Adrenal gland (tissue), 12 donors: Measurements from ENCODE around the gene MLST8. TPM values are rescaled to one million over a fixed set of nuclear protein-coding genes. Genes with fewer than 3 reads are reported as not detected.

Experiments
- DNase-seq, 7 donors: peaks; one replicate each; pipeline ENCODE4 v3.0.0-alpha.2; 2019 to 2020
- H3K27ac ChIP-seq, 5 donors: fragments of 200-600 bp; sonication (generic) in 4 of 5; 1 replicate in 3 of 5; 2 replicates in 2 of 5; pipeline versions ENCODE4 v1.5.1 to v1.8.0; 2016 to 2020; ENCODE audit warnings: mild to moderate bottlenecking in 1 of 5
- H3K27me3 ChIP-seq: fragments of 200-600 bp; 2 replicates; pipeline ENCODE4 v1.8.0; 2021
- H3K36me3 ChIP-seq, 2 donors: fragments of 200-600 bp; replicated peaks in 1 of 2; 1 replicate in 1 of 2; 2 replicates in 1 of 2; pipeline versions ENCODE4 v1.5.1 to v1.8.0; 2018 to 2022
- H3K4me1 ChIP-seq, 2 donors: fragments of 200-600 bp; replicated peaks in 1 of 2; 1 replicate in 1 of 2; 2 replicates in 1 of 2; pipeline versions ENCODE4 v1.5.1 to v1.8.0; 2018 to 2021
- H3K4me3 ChIP-seq, 4 donors: fragments of 200-600 bp; sonication (generic) in 3 of 4; one replicate each; pipeline ENCODE4 v1.5.1; 2016 to 2018
- H3K9me3 ChIP-seq, 3 donors: fragments of 200-600 bp; sonication (generic) in 1 of 3; replicated peaks in 1 of 3; 1 replicate in 2 of 3; 2 replicates in 1 of 3; pipeline versions ENCODE4 v1.5.1 to v1.8.0; 2016 to 2021
- POLR2A ChIP-seq, 2 donors: fragments of 450-650 bp; IDR thresholded peaks; one replicate each; pipeline ENCODE4 v1.6.1; 2017; ENCODE audit warnings: antibody characterized with exemption in 2 of 2, mild to moderate bottlenecking in 2 of 2, moderate library complexity in 1 of 2
- WGBS, 4 donors: extraction: QIAGEN DNeasy Blood & Tissue Kit in 2 of 4; methylation state at CpG; one replicate each; pipeline versions ENCODE4 v1.1.5 to v1.1.7; 2013 to 2017; 5-methylcytosine and 5-hydroxymethylcytosine counted together
- intact Hi-C, 2 donors: fragments of 100-400 bp; cut with DNase I; formaldehyde crosslinking; loops; one replicate each; pipeline versions ENCODE4 v1.14.1 to v1.15.0; 2022 to 2023
- polyA plus RNA-seq, 3 donors: library from polyadenylated mRNA; stranded (reverse); fragments of 200-250 nt in 2 of 3; fragments of 350-450 nt in 1 of 3; fragmentation: Illumina TruSeq in 1 of 3; extraction: RNeasy Lipid Tissue Mini Kit (QIAGEN cat#74804) in 1 of 3; gene quantifications; one replicate each; pipeline ENCODE4 v1.2.3, GENCODE V29; 2013 to 2014
- total RNA-seq, 9 donors: library from RNA; depleted of rRNA in 4 of 9; stranded (reverse); fragments of >200 nt in 4 of 9; fragments of 120-200 nt in 1 of 9; fragmentation: NEBNext Ultra II Directional in 1 of 9; extraction: Animal tissue kit (Norgen Biotek cat#: 25700) in 1 of 9; gene quantifications; one replicate each; pipeline versions ENCODE4 v1.1.0 to v1.2.4, GENCODE V29; 2013 to 2023
- TF ChIP-seq, protein P1 (sequence below), 6 experiments: fragments of 450-650 bp in 4 of 6; fragments of 200-600 bp in 2 of 6; sonication (generic) in 1 of 6; IDR thresholded peaks; 1 replicate in 5 of 6; 2 replicates in 1 of 6; pipeline versions ENCODE4 v1.5.1 to v1.8.0; 2016 to 2021; ENCODE audit warnings: antibody characterized with exemption in 6 of 6, mild to moderate bottlenecking in 2 of 6, moderate library complexity in 1 of 6
- donor health status: healthy with polysubstance abuse.
- donor health status: Bipolar disorder and iron deficiency.
- donor health status: DM: yes; HTN: yes; CAD: no.
- donor health status: DM: no; HTN: no; CAD: no.
- donor health status: DM: no; HTN: no; CAD: no.
- donor health status: DM: yes; HTN: yes; CAD: no.

MLST8 gene
- total and polyA plus RNA-seq, 12 donors = 21.9 to 116 (median 57.2) TPM

DNA sequence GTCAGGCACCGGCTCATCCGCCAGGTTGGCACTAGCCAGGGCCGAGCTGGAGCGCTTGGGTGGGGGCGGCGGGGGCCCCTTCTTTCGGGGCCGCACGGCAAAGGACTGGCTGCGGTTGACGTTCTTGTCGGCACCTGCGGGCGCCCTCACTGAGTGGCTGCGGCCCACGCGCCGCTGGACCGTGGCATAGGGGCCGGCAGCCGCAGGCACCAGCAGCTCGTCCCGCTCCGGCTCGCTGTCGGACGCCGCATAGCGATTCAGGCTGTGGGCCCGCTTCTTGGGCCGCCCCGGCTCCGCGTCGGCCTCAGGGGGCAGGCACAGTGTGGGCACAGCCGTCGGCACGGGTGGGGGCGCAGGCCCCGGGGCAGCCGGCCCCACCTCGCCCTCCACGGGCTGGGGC lies 24.8 kb upstream of the MLST8 start:
- intact Hi-C loops = no loop called here

DNA sequence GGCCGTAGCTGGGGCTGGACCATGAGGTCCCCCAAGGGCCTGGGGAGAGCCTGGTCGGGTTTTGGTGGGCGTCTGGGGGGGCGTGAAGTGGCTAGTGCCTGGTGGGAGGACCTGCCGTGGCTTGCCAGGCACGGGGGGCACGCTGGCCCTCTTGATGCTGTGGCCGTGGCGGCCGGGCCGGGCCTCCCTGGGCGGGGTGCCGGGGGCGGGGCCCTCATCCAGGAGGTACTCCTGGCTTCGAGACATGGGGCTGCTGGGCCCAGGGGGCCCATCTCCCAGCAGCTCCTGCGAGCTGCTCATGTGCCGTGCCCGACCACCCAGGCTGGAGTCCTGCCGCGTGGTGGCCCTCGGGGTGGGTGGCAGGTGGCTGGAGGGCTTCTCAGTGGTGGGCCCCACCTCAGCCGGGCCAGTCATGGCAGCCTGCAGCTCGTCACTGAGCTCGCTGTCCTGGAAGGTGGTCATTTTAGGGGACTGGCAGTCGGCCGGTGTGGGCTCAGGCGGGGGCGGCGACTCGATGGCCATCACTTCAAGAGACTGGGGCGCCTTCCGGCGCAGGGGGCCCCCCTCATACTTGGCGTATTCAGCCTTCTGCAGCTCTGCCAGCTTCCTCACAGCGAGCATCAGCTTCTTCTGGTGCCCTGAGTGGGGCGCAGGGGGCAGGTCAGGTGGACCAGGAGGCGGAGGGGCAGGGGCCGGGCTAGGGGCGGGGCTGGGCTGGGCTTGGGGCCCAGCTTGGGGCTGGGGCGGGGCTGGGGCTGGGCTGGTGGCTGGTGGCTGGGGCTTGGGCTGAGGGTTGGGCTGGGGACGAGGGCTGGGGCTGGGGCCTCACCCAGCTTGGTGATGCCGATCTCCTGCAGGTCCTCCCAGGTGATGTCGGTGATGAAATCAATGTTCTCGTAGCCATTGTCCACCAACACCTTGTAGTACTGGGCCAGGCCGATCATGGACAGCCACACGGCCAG lies 24.0 kb upstream of the MLST8 start:
- Histone ChIP-seq H3K27ac (no peak overlapping the region), H3K4me1 (no peaks in the 10 kb centered on the region), H3K27me3 (no peaks in the 10 kb centered on the region), H3K4me3 (no peak overlapping the region), H3K36me3 (peaks cover 0 to 13% of the 10 kb centered on the region in 2 donors), H3K9me3 (no peaks in the 10 kb centered on the region)
- intact Hi-C loops = no loop called here
- WGBS, 4 donors = 87 to 100% (median 90%) methylated on average over 8 to 46 of the region's 46 CpGs
- DNase-seq = no peak
- TF ChIP-seq, protein P1, sequence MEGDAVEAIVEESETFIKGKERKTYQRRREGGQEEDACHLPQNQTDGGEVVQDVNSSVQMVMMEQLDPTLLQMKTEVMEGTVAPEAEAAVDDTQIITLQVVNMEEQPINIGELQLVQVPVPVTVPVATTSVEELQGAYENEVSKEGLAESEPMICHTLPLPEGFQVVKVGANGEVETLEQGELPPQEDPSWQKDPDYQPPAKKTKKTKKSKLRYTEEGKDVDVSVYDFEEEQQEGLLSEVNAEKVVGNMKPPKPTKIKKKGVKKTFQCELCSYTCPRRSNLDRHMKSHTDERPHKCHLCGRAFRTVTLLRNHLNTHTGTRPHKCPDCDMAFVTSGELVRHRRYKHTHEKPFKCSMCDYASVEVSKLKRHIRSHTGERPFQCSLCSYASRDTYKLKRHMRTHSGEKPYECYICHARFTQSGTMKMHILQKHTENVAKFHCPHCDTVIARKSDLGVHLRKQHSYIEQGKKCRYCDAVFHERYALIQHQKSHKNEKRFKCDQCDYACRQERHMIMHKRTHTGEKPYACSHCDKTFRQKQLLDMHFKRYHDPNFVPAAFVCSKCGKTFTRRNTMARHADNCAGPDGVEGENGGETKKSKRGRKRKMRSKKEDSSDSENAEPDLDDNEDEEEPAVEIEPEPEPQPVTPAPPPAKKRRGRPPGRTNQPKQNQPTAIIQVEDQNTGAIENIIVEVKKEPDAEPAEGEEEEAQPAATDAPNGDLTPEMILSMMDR (IDR thresholded peaks at IDR 0.05) = no peak
- no peak for TF ChIP-seq POLR2A (IDR thresholded peaks at IDR 0.05)

More for the DNA sequence above, 24.8 kb upstream of the MLST8 start:
- Histone ChIP-seq H3K27me3 (no peaks in the 10 kb centered on the region), H3K4me3 (no peak overlapping the region), H3K9me3 (no peaks in the 10 kb centered on the region), H3K27ac (no peak overlapping the region), H3K4me1 (no peaks in the 10 kb centered on the region), H3K36me3 (peaks cover 0 to 21% of the 10 kb centered on the region in 2 donors)
- no peak for DNase-seq
- WGBS, 4 donors = 95 to 96% (median 95%) methylated on average over 13 to 43 of the region's 43 CpGs
- TF ChIP-seq POLR2A (IDR thresholded peaks at IDR 0.05) = no peak
- TF ChIP-seq, protein P1 (IDR thresholded peaks at IDR 0.05) = no peak

DNA sequence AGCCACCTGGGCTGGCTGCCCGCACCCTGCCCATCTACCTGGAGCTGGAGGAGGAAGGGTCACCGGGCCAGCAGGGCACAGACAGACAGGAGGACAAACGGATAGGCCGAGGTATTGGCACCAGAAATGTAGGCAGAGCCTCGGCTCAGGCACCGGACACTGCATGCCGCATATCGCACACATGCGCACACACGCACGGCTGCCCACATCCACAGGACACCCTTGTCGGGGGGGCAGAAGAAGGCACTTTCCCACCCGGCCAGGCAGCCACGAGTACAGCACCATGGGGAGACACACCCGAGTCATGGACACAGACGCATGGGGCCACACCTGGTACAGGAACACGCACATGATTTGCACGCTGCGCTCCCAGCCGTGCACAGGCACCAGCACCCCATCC lies 23.3 kb upstream of the MLST8 start:
- no peak for DNase-seq
- intact Hi-C loops = no loop called here
- H3K27me3 ChIP-seq = no peaks in the 10 kb centered on the region
- 91 to 94% (median 92%) methylated on average over 10 to 20 of the region's 20 CpGs for WGBS, 4 donors
- H3K27ac ChIP-seq = no peak overlapping the region
- no peaks in the 10 kb centered on the region for H3K9me3 ChIP-seq
- H3K36me3 ChIP-seq = peaks cover 0 to 6% of the 10 kb centered on the region in 2 donors
- no peak for TF ChIP-seq POLR2A (IDR thresholded peaks at IDR 0.05)
- TF ChIP-seq, protein P1 (IDR thresholded peaks at IDR 0.05) = no peak
- no peak overlapping the region for H3K4me3 ChIP-seq
- no peaks in the 10 kb centered on the region for H3K4me1 ChIP-seq

DNA sequence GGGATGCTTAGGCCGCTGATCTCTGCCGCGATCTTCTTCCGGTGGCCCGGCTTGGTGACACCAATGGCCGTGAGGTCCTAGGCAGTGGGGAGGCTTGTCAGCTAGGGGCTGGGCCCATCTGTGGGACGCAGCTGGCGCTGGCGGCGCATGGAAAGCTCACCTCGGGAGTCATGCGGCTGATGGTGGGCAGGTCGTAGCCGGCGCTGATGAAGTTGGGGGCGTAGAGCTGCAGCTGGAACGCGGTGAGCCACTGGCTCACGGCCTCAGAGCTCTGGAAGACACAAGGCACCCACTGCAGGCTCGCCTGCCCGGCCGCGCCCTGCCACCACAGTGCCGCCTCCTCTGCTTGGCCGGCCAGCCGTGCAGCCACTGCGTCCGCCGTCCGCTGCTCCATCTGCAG lies 21.6 kb upstream of the MLST8 start:
- no peak overlapping the region for H3K4me3 ChIP-seq
- WGBS, 4 donors = 93 to 100% (median 96%) methylated on average over 15 to 30 of the region's 30 CpGs
- H3K27me3 ChIP-seq = no peaks in the 10 kb centered on the region
- no peak for DNase-seq
- intact Hi-C loops = no loop called here
- no peak overlapping the region for H3K27ac ChIP-seq
- H3K36me3 ChIP-seq = no peaks in the 10 kb centered on the region
- H3K4me1 ChIP-seq = no peaks in the 10 kb centered on the region
- H3K9me3 ChIP-seq = no peaks in the 10 kb centered on the region
- TF ChIP-seq, protein P1 (IDR thresholded peaks at IDR 0.05) = no peak
- TF ChIP-seq POLR2A (IDR thresholded peaks at IDR 0.05) = no peak
